ENCODE measurements around the gene C1QC.

Gene C1QC

DNA sequence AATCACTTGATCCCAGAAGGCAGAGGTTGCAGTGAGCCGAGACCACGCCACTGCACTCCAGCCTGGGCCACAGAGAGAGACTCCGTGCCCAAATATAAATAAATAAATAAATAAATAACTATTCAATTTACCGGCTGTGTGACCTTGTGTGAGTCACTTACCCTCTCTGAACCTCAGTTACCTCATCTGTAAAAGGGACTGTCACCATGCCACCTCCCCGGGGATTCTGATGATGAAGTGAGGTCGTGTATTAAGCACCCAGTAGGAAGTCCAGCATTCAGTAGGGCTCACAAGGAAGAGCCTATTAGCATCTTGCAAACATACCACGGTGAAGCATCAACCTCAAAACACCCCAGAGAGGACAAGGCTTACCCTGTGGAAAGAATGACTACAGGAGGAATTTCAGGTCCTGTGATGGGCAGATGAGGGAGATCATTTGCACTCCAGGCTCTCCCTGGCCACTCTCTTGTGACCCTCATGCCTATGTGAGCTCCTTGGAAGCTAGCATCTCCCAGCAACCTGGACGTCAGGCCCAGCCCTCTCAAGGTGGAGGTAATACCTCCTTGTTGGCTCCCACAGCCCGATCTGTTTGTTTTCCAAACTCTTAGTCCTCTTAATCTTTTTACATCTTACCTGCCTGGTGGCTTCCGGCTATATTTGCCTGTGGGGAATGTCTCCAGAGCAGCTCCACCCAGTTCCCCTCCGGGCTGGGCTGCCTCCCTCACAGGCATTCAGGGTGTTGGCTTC is 14.6 kb upstream of the C1QC start:
- no peak overlapping the region for H2AFZ ChIP-seq (ENCODE audit: low read depth, low read length)
- no peak overlapping the region for H3K4me3 ChIP-seq (ENCODE audit: low read length)
- H3K27me3 ChIP-seq (ENCODE audit: low read depth, low read length) = no peaks in the 10 kb centered on the region
- H3K36me3 ChIP-seq (replicated peaks; ENCODE audit: low read depth, low read length) = no peaks in the 10 kb centered on the region
- H4K20me1 ChIP-seq (ENCODE audit: insufficient read depth, low read length) = no peaks in the 10 kb centered on the region
- no peaks in the 10 kb centered on the region for H3K4me1 ChIP-seq (ENCODE audit: low read length)
- no peaks in the 10 kb centered on the region for H3K9me3 ChIP-seq (ENCODE audit: insufficient read depth, low read length)
- no peaks in the 10 kb centered on the region for H3K79me2 ChIP-seq (ENCODE audit: low read length)
- no peak for TF ChIP-seq EZH2phosphoT487 (IDR thresholded peaks at IDR 0.05; ENCODE audit: low read depth)
- TF ChIP-seq, protein P1, sequence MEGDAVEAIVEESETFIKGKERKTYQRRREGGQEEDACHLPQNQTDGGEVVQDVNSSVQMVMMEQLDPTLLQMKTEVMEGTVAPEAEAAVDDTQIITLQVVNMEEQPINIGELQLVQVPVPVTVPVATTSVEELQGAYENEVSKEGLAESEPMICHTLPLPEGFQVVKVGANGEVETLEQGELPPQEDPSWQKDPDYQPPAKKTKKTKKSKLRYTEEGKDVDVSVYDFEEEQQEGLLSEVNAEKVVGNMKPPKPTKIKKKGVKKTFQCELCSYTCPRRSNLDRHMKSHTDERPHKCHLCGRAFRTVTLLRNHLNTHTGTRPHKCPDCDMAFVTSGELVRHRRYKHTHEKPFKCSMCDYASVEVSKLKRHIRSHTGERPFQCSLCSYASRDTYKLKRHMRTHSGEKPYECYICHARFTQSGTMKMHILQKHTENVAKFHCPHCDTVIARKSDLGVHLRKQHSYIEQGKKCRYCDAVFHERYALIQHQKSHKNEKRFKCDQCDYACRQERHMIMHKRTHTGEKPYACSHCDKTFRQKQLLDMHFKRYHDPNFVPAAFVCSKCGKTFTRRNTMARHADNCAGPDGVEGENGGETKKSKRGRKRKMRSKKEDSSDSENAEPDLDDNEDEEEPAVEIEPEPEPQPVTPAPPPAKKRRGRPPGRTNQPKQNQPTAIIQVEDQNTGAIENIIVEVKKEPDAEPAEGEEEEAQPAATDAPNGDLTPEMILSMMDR (IDR thresholded peaks at IDR 0.05; ENCODE audit: low read depth, low read length) = no peak
- H3K27ac ChIP-seq (ENCODE audit: low read length) = no peak overlapping the region
- H3K4me2 ChIP-seq (ENCODE audit: low read length) = no peak overlapping the region
- no peak overlapping the region for H3K9ac ChIP-seq (ENCODE audit: low read length)

DNA sequence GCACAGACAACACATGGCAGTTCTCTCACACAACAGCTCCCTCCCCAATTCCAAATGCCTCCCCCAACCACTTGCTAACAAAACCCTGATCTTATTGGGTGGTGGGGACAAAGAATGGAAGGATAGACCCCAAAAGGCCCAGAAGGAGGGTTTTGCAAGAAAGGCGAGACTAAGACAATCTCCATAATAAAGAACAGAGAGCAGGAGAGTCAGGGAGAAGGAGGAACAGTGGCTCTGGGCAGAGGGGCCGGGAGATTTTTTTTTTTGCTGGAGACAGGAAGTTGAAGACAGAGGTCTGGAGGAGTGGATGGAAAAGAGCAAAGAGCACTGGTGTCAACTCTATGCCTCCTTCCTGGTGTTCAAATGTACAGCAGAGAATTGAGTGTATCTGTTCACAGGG is 13.5 kb upstream of the C1QC start:
- no peaks in the 10 kb centered on the region for H4K20me1 ChIP-seq (ENCODE audit: insufficient read depth, low read length)
- no peaks in the 10 kb centered on the region for H3K36me3 ChIP-seq (replicated peaks; ENCODE audit: low read depth, low read length)
- H3K27me3 ChIP-seq (ENCODE audit: low read depth, low read length) = no peaks in the 10 kb centered on the region
- no peaks in the 10 kb centered on the region for H3K79me2 ChIP-seq (ENCODE audit: low read length)
- no peak overlapping the region for H2AFZ ChIP-seq (ENCODE audit: low read depth, low read length)
- H3K4me1 ChIP-seq (ENCODE audit: low read length) = no peaks in the 10 kb centered on the region
- no peak overlapping the region for H3K27ac ChIP-seq (ENCODE audit: low read length)
- no peak for TF ChIP-seq EZH2phosphoT487 (IDR thresholded peaks at IDR 0.05; ENCODE audit: low read depth)
- TF ChIP-seq, protein P1 (IDR thresholded peaks at IDR 0.05; ENCODE audit: low read depth, low read length) = no peak
- H3K4me3 ChIP-seq (ENCODE audit: low read length) = no peak overlapping the region
- no peak overlapping the region for H3K9ac ChIP-seq (ENCODE audit: low read length)
- H3K9me3 ChIP-seq (ENCODE audit: insufficient read depth, low read length) = no peaks in the 10 kb centered on the region
- H3K4me2 ChIP-seq (ENCODE audit: low read length) = no peak overlapping the region

DNA sequence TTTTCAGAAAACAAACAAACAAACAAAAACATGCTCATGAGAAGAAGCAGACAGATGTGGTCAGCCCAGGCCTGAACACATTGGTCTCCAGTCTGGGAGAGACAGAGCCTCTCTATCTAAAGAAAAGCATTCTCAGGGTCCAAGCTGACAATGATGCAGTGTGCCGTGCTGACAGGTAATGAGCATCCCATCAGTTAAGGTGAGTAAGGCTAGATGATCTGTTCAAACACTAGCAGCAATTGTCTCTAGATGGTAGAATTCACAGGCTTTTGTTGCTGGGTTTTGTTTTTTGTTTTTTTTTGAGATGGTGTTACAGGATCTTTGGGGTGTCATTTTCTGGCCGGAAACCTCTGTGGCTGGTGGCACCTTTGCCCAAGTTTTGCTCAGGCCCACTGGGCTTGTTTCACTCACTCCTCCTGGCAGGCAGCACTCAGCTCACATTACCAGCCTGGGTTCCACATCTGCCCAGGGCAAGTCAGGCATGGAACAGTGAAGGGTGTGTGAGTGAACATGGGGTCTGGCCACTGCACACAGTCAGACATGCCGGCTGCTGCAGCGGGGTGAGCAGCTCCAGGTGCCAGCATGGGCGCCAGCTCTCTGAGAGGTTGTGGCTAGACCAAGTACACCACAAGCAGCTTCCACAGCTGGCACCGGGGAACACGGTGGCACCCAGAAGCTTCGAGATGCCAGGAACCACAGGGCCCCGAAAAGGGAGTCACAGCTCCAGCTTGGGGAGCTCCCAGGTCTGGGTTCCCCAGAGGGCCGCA is 9.6 kb upstream of the C1QC start:
- no peaks in the 10 kb centered on the region for H3K79me2 ChIP-seq (ENCODE audit: low read length)
- no peak overlapping the region for H3K9ac ChIP-seq (ENCODE audit: low read length)
- no peak overlapping the region for H3K27ac ChIP-seq (ENCODE audit: low read length)
- H3K9me3 ChIP-seq (ENCODE audit: insufficient read depth, low read length) = no peaks in the 10 kb centered on the region
- no peaks in the 10 kb centered on the region; the same call in 1 of the 2 replicates for H3K4me1 ChIP-seq (ENCODE audit: low read length)
- no peak overlapping the region for H3K4me3 ChIP-seq (ENCODE audit: low read length)
- H3K4me2 ChIP-seq (ENCODE audit: low read length) = no peak overlapping the region
- no peaks in the 10 kb centered on the region for H3K36me3 ChIP-seq (replicated peaks; ENCODE audit: low read depth, low read length)
- no peaks in the 10 kb centered on the region for H4K20me1 ChIP-seq (ENCODE audit: insufficient read depth, low read length)
- no peak overlapping the region for H2AFZ ChIP-seq (ENCODE audit: low read depth, low read length)
- TF ChIP-seq, protein P1 (IDR thresholded peaks at IDR 0.05; ENCODE audit: low read depth, low read length) = no peak
- no peak for TF ChIP-seq EZH2phosphoT487 (IDR thresholded peaks at IDR 0.05; ENCODE audit: low read depth)
- H3K27me3 ChIP-seq (ENCODE audit: low read depth, low read length) = no peaks in the 10 kb centered on the region

DNA sequence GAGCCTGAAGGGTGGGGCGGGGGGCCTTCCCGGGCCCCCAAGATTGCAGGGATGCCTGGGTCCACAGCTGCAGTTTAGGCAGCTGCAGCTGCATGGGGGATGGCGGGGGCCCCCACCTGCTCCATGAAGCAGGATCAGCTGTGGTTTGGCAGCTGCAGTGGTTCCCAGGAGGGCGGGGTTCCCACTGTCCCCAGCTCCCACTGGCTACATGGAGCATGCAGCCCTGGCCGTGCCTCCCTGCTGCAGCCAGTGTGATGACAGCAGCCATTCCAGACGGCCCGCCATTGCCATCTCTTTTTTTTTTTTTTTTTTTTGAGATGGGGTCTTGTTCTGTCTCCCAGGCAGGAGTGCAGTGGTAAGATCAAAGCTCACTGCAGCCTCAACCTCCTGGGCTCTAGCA is 8.0 kb upstream of the C1QC start:
- H3K4me2 ChIP-seq (ENCODE audit: low read length) = no peak overlapping the region
- TF ChIP-seq, protein P1 (IDR thresholded peaks at IDR 0.05; ENCODE audit: low read depth, low read length) = no peak
- no peak for TF ChIP-seq EZH2phosphoT487 (IDR thresholded peaks at IDR 0.05; ENCODE audit: low read depth)
- H2AFZ ChIP-seq (ENCODE audit: low read depth, low read length) = no peak overlapping the region
- no peak overlapping the region for H3K9ac ChIP-seq (ENCODE audit: low read length)
- no peaks in the 10 kb centered on the region for H4K20me1 ChIP-seq (ENCODE audit: insufficient read depth, low read length)
- no peaks in the 10 kb centered on the region; the same call in 1 of the 2 replicates for H3K4me1 ChIP-seq (ENCODE audit: low read length)
- H3K9me3 ChIP-seq (ENCODE audit: insufficient read depth, low read length) = no peaks in the 10 kb centered on the region
- H3K36me3 ChIP-seq (replicated peaks; ENCODE audit: low read depth, low read length) = no peaks in the 10 kb centered on the region
- H3K27me3 ChIP-seq (ENCODE audit: low read depth, low read length) = no peaks in the 10 kb centered on the region
- H3K27ac ChIP-seq (ENCODE audit: low read length) = no peak overlapping the region
- no peaks in the 10 kb centered on the region for H3K79me2 ChIP-seq (ENCODE audit: low read length)
- H3K4me3 ChIP-seq (ENCODE audit: low read length) = no peak overlapping the region
